PFSK-1 (cell line): Measurements from ENCODE around the gene STK16.

ENCODE experiments used
- FOXP2 ChIP-seq: optimal IDR thresholded peaks from 2 replicates; pipeline ENCODE3; 2011; ENCODE audit warnings: borderline replicate concordance, control low read depth, inconsistent platforms; ENCODE audit not compliant: insufficient read depth; ENCODE audit errors: extremely low read length, extremely low read depth
- POLR2AphosphoS5 ChIP-seq: IDR thresholded peaks from 2 replicates; pipeline ENCODE4 v1.6.1; 2012; ENCODE audit warnings: low read depth, mild to moderate bottlenecking, control low read depth, low read length, moderate library complexity
- REST ChIP-seq, 2 experiments: IDR thresholded peaks; 2 replicates each; pipeline versions ENCODE4 v1.6.1 to v1.8.0; 2011 to 2012; ENCODE audit warnings: low read depth in 2 of 2, low read length in 2 of 2, control low read depth in 1 of 2, inconsistent platforms in 1 of 2, mild to moderate bottlenecking in 1 of 2, moderate library complexity in 1 of 2; ENCODE audit not compliant: insufficient read depth in 1 of 2
- SIN3A ChIP-seq: IDR thresholded peaks from 2 replicates; pipeline ENCODE4 v1.6.1; 2012; ENCODE audit warnings: mild to moderate bottlenecking, low read length, moderate library complexity, borderline replicate concordance; ENCODE audit not compliant: insufficient read depth
- TAF1 ChIP-seq: IDR thresholded peaks from 2 replicates; pipeline ENCODE4 v1.6.1; 2012; ENCODE audit warnings: low read length, control low read depth, borderline replicate concordance; ENCODE audit not compliant: insufficient read depth

Gene STK16

DNA sequence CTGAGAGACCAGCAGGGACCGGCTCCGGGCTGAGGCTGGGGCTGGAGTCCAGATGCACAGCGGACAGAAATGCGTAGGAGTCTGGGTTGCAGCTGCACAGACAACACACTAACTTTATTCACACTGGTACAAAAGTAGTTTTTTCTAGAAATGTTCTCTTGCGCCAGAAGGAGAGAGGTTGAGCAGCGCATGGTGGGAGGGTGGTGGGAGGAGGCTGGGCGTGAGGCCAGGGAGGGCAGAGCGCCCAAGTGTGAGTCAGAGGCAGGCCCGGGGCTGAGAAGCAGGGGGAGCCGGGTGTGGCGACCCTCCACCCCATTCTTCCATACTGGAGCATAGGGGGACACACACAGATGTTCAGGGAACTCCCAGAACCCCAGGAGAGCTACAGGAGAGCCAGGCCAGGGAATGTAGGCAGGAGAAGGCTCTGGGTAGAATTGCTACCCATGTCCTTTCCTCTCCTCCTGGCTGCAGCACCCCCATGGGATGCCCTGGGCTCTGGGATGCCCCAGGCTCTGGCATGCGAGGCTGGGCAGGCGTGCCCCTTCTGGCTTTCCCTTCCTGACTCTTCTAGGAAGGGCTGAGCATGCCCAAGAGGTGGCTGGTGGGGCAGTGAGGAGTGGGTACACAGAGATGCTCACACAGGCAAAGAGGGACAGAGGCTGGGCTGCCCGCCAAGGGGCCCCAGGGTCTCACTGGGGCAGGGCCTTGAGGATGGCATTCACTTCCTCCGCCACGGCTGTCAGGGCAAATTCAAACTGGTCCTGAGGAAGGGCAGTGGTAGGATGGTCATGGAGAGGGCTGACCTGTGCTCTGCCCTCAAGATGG lies 44.5 kb downstream of the STK16 start:
- TF ChIP-seq FOXP2 = peak; percentile 27
- no peak for TF ChIP-seq SIN3A

DNA sequence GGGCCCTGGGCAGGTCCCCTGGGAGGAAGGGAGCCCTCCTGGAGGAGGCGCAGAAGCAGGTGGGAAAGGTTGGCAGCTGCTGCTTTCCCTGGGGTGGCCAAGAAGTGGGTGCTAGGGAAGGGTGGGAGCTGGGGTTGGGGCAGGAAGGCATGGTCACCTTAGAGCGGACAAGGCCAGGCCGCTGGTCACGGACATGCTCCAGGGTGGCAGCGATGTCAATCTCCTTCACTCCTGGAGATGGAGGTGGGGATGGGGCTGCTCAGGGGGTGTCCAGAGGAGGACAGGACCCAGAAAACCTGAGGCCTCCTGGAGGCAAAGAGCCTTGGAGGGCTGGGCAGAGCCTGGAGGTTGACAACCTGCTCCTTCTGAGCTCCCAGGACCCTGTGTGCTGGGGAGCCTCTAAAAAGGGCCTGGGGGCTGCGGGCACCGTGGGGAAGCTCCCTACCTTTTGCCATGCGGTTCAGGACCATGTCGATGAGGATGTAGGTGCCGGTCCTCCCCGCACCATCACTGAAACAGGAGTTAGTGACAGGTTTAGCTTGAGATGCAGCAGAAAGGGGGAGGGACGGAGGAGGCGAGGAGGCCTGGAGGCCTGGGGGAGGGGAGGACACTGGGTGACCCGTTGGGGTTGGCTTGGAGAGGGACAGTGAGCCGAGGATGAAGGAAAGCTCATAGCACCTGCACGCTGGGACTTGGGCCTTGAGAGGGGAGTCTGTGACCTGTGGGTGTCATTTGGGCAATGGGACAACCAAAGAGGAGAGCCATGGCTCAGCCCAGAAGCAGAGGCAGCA lies 45.3 kb downstream of the STK16 start:
- TF ChIP-seq FOXP2 (no peak), TAF1 (no peak)

GRCh38 chr2:219291394-219291793 lies 46.1 kb downstream of the STK16 start:
- TF ChIP-seq FOXP2 = no peak
- TF ChIP-seq TAF1 = no peak
- TF ChIP-seq SIN3A = no peak
- TF ChIP-seq REST (IDR thresholded peaks at IDR 0.05; ENCODE audit: insufficient read depth in 1 of 2, low read depth in 2 of 2, low read length in 2 of 2) = no peak
- TF ChIP-seq POLR2AphosphoS5 = no peak

DNA sequence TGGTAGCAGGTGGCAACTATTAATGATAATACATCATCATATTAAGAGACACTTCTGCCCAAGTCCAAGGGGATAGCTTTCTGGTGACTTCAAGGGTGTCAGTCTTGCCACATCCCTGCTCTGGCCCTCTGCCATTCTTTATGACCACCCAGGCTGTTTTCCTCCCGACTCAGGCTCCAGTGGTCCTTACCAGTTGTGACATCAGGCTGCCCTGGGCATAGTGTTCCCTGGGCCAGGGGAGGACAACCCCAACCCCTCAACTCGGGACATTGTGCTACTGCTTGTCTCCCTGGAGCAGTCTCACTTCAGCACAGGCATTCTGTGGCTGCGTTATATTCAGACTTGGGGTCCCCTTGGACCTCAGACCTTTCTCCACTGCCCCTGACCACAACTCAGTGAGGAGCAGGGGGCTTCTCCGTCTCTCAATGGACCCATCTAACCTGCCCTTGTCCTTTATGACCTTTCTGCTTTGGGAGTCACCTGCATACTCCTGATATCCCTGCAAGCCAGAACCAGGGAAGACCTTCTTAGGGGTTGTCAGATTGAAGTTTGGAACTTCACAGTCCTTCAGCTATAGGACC lies 46.7 kb downstream of the STK16 start:
- TF ChIP-seq SIN3A = no peak
- no peak for TF ChIP-seq FOXP2
- no peak for TF ChIP-seq POLR2AphosphoS5
- TF ChIP-seq TAF1 = no peak
- no peak for TF ChIP-seq REST (IDR thresholded peaks at IDR 0.05; ENCODE audit: insufficient read depth in 1 of 2, low read depth in 2 of 2, low read length in 2 of 2)

GRCh38 chr2:219292616-219293015 lies 47.3 kb downstream of the STK16 start:
- no peak for TF ChIP-seq SIN3A

- TF ChIP-seq REST (IDR thresholded peaks at IDR 0.05; ENCODE audit: insufficient read depth in 1 of 2, low read depth in 2 of 2, low read length in 2 of 2) = no peak
- TF ChIP-seq FOXP2 = no peak
- TF ChIP-seq TAF1 = no peak
- TF ChIP-seq POLR2AphosphoS5 = no peak
- TF ChIP-seq SIN3A = no peak
Observed at GRCh38 chr2:219293736-219294231, 48.5 kb downstream of the STK16 start.
